Aorta (tissue), 5 donors: ENCODE data around the gene RIN1. TPM values are rescaled to one million over a fixed set of nuclear protein-coding genes. Genes with fewer than 3 reads are reported as not detected.
"Not testable (repeated sequence)": the region's sequence is repeated elsewhere in the genome, so short reads cannot be mapped to it uniquely, and the experiment has no call there.

Experiments used
- ATAC-seq: fragments of 200-7000 bp; cut with Tn5 transposase; one replicate; pipeline ENCODE4 v1.9.1; 2022; ENCODE audit warnings: moderate library complexity; ENCODE audit not compliant: low FRiP score
- DNase-seq, 2 donors: peaks; one replicate each; pipeline ENCODE4 v3.0.0-alpha.2; 2020
- H3K27ac ChIP-seq, 2 donors: one replicate each; pipeline ENCODE4 v1.5.1; 2013; ENCODE audit warnings: low read length in 2 of 2, mild to moderate bottlenecking in 2 of 2, moderate library complexity in 2 of 2, control low read depth in 1 of 2, inconsistent platforms in 1 of 2, low read depth in 1 of 2
- H3K27me3 ChIP-seq, 2 donors: one replicate each; pipeline ENCODE4 v1.6.1; 2013; ENCODE audit warnings: control low read depth in 1 of 2, low read length in 1 of 2, mild to moderate bottlenecking in 1 of 2, moderate library complexity in 1 of 2; ENCODE audit not compliant: insufficient read depth in 2 of 2, control insufficient read depth in 1 of 2
- H3K36me3 ChIP-seq, 2 donors: one replicate each; pipeline ENCODE4 v1.6.1; 2013; ENCODE audit warnings: control low read depth in 1 of 2, low read length in 1 of 2, mild to moderate bottlenecking in 1 of 2; ENCODE audit not compliant: insufficient read depth in 2 of 2, control insufficient read depth in 1 of 2
- H3K4me1 ChIP-seq, 2 donors: one replicate each; pipeline ENCODE4 v1.6.1; 2013; ENCODE audit warnings: low read length in 2 of 2, control low read depth in 1 of 2, mild to moderate bottlenecking in 1 of 2, moderate library complexity in 1 of 2; ENCODE audit not compliant: insufficient read depth in 2 of 2, control insufficient read depth in 1 of 2
- H3K4me3 ChIP-seq, 2 donors: one replicate each; pipeline ENCODE4 v1.5.1; 2013; ENCODE audit warnings: low read length in 2 of 2, control low read depth in 1 of 2, mild to moderate bottlenecking in 1 of 2
- H3K9me3 ChIP-seq: one replicate; pipeline ENCODE4 v1.6.1; 2013; ENCODE audit warnings: mild to moderate bottlenecking, low read length; ENCODE audit not compliant: control insufficient read depth
- WGBS, 2 donors: extraction: QIAGEN DNeasy Blood & Tissue Kit; methylation state at CpG; one replicate each; pipeline ENCODE4 v1.1.7; 2013; 5-methylcytosine and 5-hydroxymethylcytosine counted together
- intact Hi-C, 2 donors: fragments of 100-400 bp; cut with DNase I; formaldehyde crosslinking; loops; one replicate each; pipeline versions ENCODE4 v1.14.2 to v1.15.0; 2022
- polyA plus RNA-seq, 2 donors: library from polyadenylated mRNA; stranded (reverse); fragments of 200-250 nt; gene quantifications; one replicate each; pipeline ENCODE4 v1.2.3, GENCODE V29; 2013
- total RNA-seq, 2 donors: library from RNA; stranded (reverse); fragmentation: NEBNext Ultra II Directional; extraction: Animal tissue kit (Norgen Biotek cat#: 25700); gene quantifications; one replicate each; pipeline ENCODE4 v1.2.1, GENCODE V29; 2021
- donor health status: healthy with polysubstance abuse.
- donor health status: Bipolar disorder and iron deficiency.
- donor health status: DM: no; HTN: no; CAD: no.
- donor health status: DM: no; HTN: no; CAD: no.
- donor health status: DM: yes; HTN: yes; CAD: no.

The RIN1 gene
- total and polyA plus RNA-seq, 4 donors, result 1.8 to 13.3 (median 8.7) TPM

GRCh38 chr11:66323684-66324083, 12.6 kb downstream of the RIN1 start:
- WGBS, 2 donors, result 99 to 100% methylated on average over 1 of the region's 1 CpG
- no peak for DNase-seq
- intact Hi-C loops, result no loop called here
- no peak for ATAC-seq
- Histone ChIP-seq H3K36me3 (no peaks in the 10 kb centered on the region), H3K27me3 (no peaks in the 10 kb centered on the region), H3K4me1 (no peaks in the 10 kb centered on the region), H3K27ac (no peak overlapping the region), H3K4me3 (no peak overlapping the region), H3K9me3 (no peaks in the 10 kb centered on the region)

- intact Hi-C loops, result no loop called here
- no peaks in the 10 kb centered on the region for H3K36me3 ChIP-seq
- no peaks in the 10 kb centered on the region for H3K9me3 ChIP-seq
- no peak overlapping the region for H3K4me3 ChIP-seq
- H3K4me1 ChIP-seq, result no peaks in the 10 kb centered on the region
- no peak overlapping the region for H3K27ac ChIP-seq
- DNase-seq, result peak in 1 of 2 donors; percentile 80
- peak; percentile 75 for ATAC-seq
- no peaks in the 10 kb centered on the region for H3K27me3 ChIP-seq
- 79 to 85% methylated on average over 11 of the region's 11 CpGs for WGBS, 2 donors
These were observed 13.4 kb downstream of the RIN1 start for GRCh38 chr11:66322732-66323427.

- Histone ChIP-seq H3K4me1 (no peaks in the 10 kb centered on the region), H3K27ac (no peak overlapping the region), H3K36me3 (no peaks in the 10 kb centered on the region), H3K9me3 (no peaks in the 10 kb centered on the region), H3K27me3 (no peaks in the 10 kb centered on the region), H3K4me3 (no peak overlapping the region)
- 82 to 88% methylated on average over 4 of the region's 4 CpGs for WGBS, 2 donors
- DNase-seq (no peak), ATAC-seq (no peak)
- intact Hi-C loops, result no loop called here
These were observed 14.6 kb downstream of the RIN1 start for GRCh38 chr11:66321606-66322005.

GRCh38 chr11:66320748-66321147, 15.5 kb downstream of the RIN1 start:
- H3K4me3 ChIP-seq, H3K36me3 ChIP-seq, DNase-seq, H3K9me3 ChIP-seq, H3K27ac ChIP-seq, ATAC-seq, H3K27me3 ChIP-seq, intact Hi-C loops, H3K4me1 ChIP-seq: not testable (repeated sequence)
- WGBS, 2 donors, result 93 to 96% methylated on average over 6 of the region's 6 CpGs

GRCh38 chr11:66320289-66320688, 15.9 kb downstream of the RIN1 start:
- WGBS, 2 donors, result 98 to 100% methylated on average over 1 to 2 of the region's 2 CpGs
- H3K4me3 ChIP-seq, H3K9me3 ChIP-seq, intact Hi-C loops, H3K36me3 ChIP-seq, H3K27me3 ChIP-seq, DNase-seq, H3K4me1 ChIP-seq, H3K27ac ChIP-seq, ATAC-seq: not testable (repeated sequence)

GRCh38 chr11:66318600-66318970, 17.6 kb downstream of the RIN1 start:
- Histone ChIP-seq H3K4me3 (no peak overlapping the region), H3K4me1 (no peaks in the 10 kb centered on the region), H3K36me3 (no peaks in the 10 kb centered on the region), H3K27ac (no peak overlapping the region), H3K27me3 (no peaks in the 10 kb centered on the region), H3K9me3 (no peaks in the 10 kb centered on the region)
- ATAC-seq, result no peak
- WGBS, 2 donors, result 90 to 97% methylated on average over 2 to 3 of the region's 3 CpGs
- intact Hi-C loops, result no loop called here
- DNase-seq, result no peak

GRCh38 chr11:66317723-66318599, 18.3 kb downstream of the RIN1 start:
- Histone ChIP-seq H3K27ac (no peak overlapping the region), H3K4me3 (no peak overlapping the region), H3K4me1 (no peaks in the 10 kb centered on the region), H3K36me3 (no peaks in the 10 kb centered on the region), H3K9me3 (no peaks in the 10 kb centered on the region), H3K27me3 (no peaks in the 10 kb centered on the region)
- 28% methylated on average over 15 to 16 of the region's 16 CpGs for WGBS, 2 donors
- DNase-seq, result peak in 1 of 2 donors; percentile 81
- peak; percentile 50 for ATAC-seq
- intact Hi-C loops, result no loop called here

- Histone ChIP-seq H3K27me3 (no peaks in the 10 kb centered on the region), H3K4me1 (no peaks in the 10 kb centered on the region), H3K27ac (no peak overlapping the region), H3K4me3 (no peak overlapping the region), H3K9me3 (no peaks in the 10 kb centered on the region), H3K36me3 (no peaks in the 10 kb centered on the region)
- ATAC-seq (no peak), DNase-seq (peak in 1 of 2 donors; percentile 68)
- WGBS, 2 donors, result 1 to 2% methylated on average over 10 to 14 of the region's 14 CpGs
- intact Hi-C loops, result no loop called here
These were observed 18.9 kb downstream of the RIN1 start for GRCh38 chr11:66317322-66317722.

- no peaks in the 10 kb centered on the region for H3K27me3 ChIP-seq
- no peaks in the 10 kb centered on the region for H3K9me3 ChIP-seq
- H3K4me1 ChIP-seq, result no peaks in the 10 kb centered on the region
- H3K27ac ChIP-seq, result no peak within 1 kb of the TSS
- no peaks in the 10 kb centered on the region for H3K36me3 ChIP-seq
- intact Hi-C loops, result no loop called here
- DNase-seq (peak; percentile 85 to 90), ATAC-seq (peak; percentile 62)
- peak within 1 kb of the TSS in 1 of 2 donors; percentile 2 for H3K4me3 ChIP-seq
- WGBS, 2 donors, result 4 to 5% methylated on average over 11 to 29 of the region's 29 CpGs
These were observed 19.4 kb downstream of the RIN1 start, which contains the start of gene CD248 for GRCh38 chr11:66316849-66317251. TSS of gene CD248 (minus strand) at chr11:66317044. CDS start at chr11:66317027, 17 bp downstream.
